Neural progenitor cell (in vitro differentiated cells): ENCODE data around the gene HRH2.
A peak's percentile ranks its signal among the peaks of the same experiment; 100 is the strongest.

Experiments
- EZH2 ChIP-seq: fragments of 200-600 bp; sonication (generic); IDR thresholded peaks from 2 replicates; pipeline ENCODE4 v1.6.1; 2017; ENCODE audit warnings: antibody characterized with exemption, mild to moderate bottlenecking, moderate library complexity
- EZH2phosphoT487 ChIP-seq: fragments of 200-600 bp; sonication (generic); IDR thresholded peaks from 2 replicates; pipeline ENCODE4 v1.6.1; 2017; ENCODE audit warnings: antibody characterized with exemption
- TF ChIP-seq, protein P1 (sequence below): fragments of 200-600 bp; sonication (generic); IDR thresholded peaks from 2 replicates; pipeline ENCODE4 v1.5.1; 2017; ENCODE audit warnings: antibody characterized with exemption, mild to moderate bottlenecking

GRCh38 chr5:175728885-175729828 lies 71.3 kb downstream of the HRH2 start:
- TF ChIP-seq, protein P1, sequence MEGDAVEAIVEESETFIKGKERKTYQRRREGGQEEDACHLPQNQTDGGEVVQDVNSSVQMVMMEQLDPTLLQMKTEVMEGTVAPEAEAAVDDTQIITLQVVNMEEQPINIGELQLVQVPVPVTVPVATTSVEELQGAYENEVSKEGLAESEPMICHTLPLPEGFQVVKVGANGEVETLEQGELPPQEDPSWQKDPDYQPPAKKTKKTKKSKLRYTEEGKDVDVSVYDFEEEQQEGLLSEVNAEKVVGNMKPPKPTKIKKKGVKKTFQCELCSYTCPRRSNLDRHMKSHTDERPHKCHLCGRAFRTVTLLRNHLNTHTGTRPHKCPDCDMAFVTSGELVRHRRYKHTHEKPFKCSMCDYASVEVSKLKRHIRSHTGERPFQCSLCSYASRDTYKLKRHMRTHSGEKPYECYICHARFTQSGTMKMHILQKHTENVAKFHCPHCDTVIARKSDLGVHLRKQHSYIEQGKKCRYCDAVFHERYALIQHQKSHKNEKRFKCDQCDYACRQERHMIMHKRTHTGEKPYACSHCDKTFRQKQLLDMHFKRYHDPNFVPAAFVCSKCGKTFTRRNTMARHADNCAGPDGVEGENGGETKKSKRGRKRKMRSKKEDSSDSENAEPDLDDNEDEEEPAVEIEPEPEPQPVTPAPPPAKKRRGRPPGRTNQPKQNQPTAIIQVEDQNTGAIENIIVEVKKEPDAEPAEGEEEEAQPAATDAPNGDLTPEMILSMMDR: peak; percentile 47
- TF ChIP-seq EZH2phosphoT487 (no peak), EZH2 (no peak)
